Neural crest cell (in vitro differentiated cells): ENCODE measurements around the gene WDR54. TPM values are rescaled to one million over a fixed set of nuclear protein-coding genes. Genes with fewer than 3 reads are reported as not detected.

Source experiments
- DNase-seq: peaks from one replicate; pipeline ENCODE4 v3.0.0; 2021; ENCODE audit warnings: low read depth, mixed read lengths, low spot score
- H3K27ac Mint-ChIP-seq: one replicate; pipeline ENCODE4 v1.8.0; 2021; ENCODE audit warnings: mild to moderate bottlenecking, mixed read lengths; ENCODE audit not compliant: unreplicated experiment
- H3K27me3 Mint-ChIP-seq: 2 replicates; pipeline ENCODE4 v1.8.0; 2021; ENCODE audit warnings: low read depth, mild to moderate bottlenecking, mixed read lengths
- H3K36me3 Mint-ChIP-seq: 2 replicates; pipeline ENCODE4 v1.8.0; 2021; ENCODE audit warnings: low read depth, mild to moderate bottlenecking, mixed read lengths
- H3K4me1 Mint-ChIP-seq: 2 replicates; pipeline ENCODE4 v1.8.0; 2021; ENCODE audit warnings: mixed read lengths
- H3K4me3 Mint-ChIP-seq: one replicate; pipeline ENCODE4 v1.8.0; 2021; ENCODE audit warnings: mild to moderate bottlenecking, mixed read lengths
- H3K9me3 Mint-ChIP-seq: 2 replicates; pipeline ENCODE4 v1.8.0; 2021; ENCODE audit warnings: mixed read lengths
- total RNA-seq: library from RNA; stranded (reverse); gene quantifications from 2 replicates; pipeline ENCODE4 v1.2.1, GENCODE V29; 2021
- TF ChIP-seq, protein P1 (sequence below): fragments of 200-600 bp; sonication (generic); conservative IDR thresholded peaks from 2 replicates; pipeline ENCODE4 v1.5.0; 2021; ENCODE audit warnings: antibody characterized with exemption, mild to moderate bottlenecking

The WDR54 gene
- total RNA-seq, 1 donor from 2014 or later: 56.9 TPM

DNA sequence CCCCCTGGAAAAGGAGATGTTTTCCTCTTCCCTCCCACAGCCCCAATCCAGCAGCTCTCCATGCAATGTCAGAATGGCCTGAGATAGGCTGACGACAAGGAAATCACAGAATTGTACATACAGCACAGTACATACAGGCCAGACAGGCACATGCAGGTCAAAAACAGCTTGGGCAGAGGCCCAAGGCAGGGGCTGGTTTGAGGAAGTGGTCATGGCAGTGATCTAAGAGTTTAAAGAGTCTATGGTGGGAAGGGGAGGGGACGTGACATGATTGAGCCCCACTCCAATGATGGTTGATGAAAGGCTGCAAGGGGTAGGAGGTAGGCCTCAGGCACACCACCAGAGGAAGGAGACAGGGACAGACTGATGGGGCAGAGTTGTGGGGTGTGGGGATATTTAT, 45.7 kb upstream of the WDR54 start:
- no peak overlapping the region for H3K4me3 Mint-ChIP-seq

DNA sequence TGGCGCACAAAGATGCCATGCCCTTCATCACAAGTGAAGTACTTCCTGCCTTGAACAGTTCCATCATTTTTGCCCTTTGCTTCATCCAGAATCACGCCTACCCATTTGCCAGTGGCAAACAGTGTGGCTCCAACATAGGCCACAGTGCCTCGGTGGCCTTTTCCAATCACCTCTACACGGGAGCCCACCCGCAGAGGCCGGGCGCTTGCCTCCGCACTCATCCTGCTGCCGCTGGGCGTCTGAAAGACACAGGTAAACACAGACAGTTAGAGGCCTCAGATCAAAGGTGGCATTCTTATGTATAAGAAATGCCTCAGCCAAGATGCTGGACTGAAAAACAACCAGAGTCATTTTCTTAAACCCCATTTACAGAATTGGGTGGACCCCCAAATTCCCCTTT, 43.5 kb upstream of the WDR54 start:
- Mint-ChIP-seq H3K36me3 (no peaks in the 10 kb centered on the region), H3K27ac (no peak overlapping the region), H3K4me1 (peaks cover 43% of the 10 kb centered on the region), H3K27me3 (no peaks in the 10 kb centered on the region), H3K9me3 (no peaks in the 10 kb centered on the region), H3K4me3 (no peak overlapping the region)
- no peak for DNase-seq
- TF ChIP-seq, protein P1, sequence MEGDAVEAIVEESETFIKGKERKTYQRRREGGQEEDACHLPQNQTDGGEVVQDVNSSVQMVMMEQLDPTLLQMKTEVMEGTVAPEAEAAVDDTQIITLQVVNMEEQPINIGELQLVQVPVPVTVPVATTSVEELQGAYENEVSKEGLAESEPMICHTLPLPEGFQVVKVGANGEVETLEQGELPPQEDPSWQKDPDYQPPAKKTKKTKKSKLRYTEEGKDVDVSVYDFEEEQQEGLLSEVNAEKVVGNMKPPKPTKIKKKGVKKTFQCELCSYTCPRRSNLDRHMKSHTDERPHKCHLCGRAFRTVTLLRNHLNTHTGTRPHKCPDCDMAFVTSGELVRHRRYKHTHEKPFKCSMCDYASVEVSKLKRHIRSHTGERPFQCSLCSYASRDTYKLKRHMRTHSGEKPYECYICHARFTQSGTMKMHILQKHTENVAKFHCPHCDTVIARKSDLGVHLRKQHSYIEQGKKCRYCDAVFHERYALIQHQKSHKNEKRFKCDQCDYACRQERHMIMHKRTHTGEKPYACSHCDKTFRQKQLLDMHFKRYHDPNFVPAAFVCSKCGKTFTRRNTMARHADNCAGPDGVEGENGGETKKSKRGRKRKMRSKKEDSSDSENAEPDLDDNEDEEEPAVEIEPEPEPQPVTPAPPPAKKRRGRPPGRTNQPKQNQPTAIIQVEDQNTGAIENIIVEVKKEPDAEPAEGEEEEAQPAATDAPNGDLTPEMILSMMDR: no peak

More for the DNA sequence above, 45.7 kb upstream of the WDR54 start:
- Mint-ChIP-seq H3K36me3 (no peaks in the 10 kb centered on the region), H3K9me3 (no peaks in the 10 kb centered on the region), H3K27ac (no peak overlapping the region), H3K27me3 (no peaks in the 10 kb centered on the region), H3K4me1 (peaks cover 35% of the 10 kb centered on the region)
- no peak for DNase-seq
- TF ChIP-seq, protein P1: no peak

DNA sequence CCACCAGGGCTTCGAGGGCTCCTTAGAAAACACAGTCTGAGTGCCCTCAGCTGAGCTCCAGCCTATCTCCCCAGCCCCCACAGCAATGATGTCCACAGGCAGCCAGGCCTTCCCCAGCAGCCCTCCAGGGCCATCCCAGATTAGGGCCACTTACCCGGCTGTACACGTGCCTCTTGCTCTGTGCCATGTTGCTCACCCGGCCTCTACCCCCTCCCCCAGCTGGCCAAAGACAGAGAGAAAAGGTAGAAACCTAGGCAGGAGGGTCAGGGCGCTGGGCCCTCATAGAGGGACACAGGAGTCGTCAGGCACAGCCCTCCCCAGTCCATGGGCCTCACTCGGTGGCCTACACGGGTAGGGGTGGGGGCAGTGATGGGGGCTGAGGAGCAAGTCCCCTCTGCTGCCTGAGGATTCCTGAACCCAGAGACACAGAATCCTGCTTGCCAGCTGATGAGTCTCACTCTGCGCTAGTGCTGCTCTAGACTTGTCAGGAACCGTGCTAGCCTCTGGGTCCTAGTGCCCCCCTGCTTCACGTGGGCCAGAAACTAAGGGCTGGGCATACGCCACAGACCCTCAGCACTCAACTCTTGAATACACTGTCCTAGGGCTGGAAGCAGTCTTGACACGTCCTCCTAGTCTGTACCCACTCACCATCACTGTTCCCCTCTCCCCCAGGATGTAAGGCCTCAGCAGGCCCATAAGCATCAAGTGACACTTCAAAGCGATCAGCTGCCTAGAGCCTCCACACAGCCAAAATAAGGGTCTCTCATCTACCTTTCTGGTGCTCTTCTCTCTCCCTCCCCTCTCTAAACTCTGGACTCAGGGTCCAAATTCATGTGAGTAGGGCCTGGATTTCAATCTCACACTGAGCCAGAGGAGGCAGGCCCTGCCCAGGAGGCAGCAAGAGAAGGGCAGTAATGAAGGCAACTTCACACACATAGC, 41.4 kb upstream of the WDR54 start, which contains the start of gene DCTN1:
TSS of gene DCTN1 (minus strand) at position 461 of the 939 bp plus-strand sequence. CDS start at position 187, 274 bp downstream.
- Mint-ChIP-seq H3K9me3 (no peaks in the 10 kb centered on the region), H3K27ac (peak within 1 kb of the TSS; percentile 0), H3K36me3 (no peaks in the 10 kb centered on the region), H3K4me3 (peak within 1 kb of the TSS; percentile 60), H3K27me3 (no peaks in the 10 kb centered on the region), H3K4me1 (peaks cover 26% of the 10 kb centered on the region)
- TF ChIP-seq, protein P1: no peak
- peak; percentile 19 for DNase-seq

DNA sequence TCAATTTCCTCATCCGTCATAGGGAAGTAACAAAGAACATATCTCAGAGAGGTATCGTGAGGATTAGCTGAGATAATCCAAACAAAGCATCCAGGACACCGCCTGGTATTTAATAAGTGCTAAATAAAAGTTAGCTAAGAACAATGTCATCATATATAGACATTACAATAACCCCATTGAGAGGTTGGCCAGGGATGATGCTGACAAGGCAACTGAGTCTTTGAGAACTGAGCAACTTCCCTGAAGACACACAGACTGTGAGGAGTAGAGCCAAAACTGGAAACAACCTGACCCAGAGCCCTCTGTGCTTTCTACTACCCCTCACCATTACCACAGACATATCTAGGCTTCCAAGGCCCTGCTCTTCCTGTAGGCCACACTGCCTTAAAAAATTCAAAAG, 39.8 kb upstream of the WDR54 start:
- H3K27me3 Mint-ChIP-seq: no peaks in the 10 kb centered on the region
- H3K27ac Mint-ChIP-seq: no peak overlapping the region
- H3K4me1 Mint-ChIP-seq: peaks cover 20% of the 10 kb centered on the region
- TF ChIP-seq, protein P1: no peak
- no peak overlapping the region for H3K4me3 Mint-ChIP-seq
- no peaks in the 10 kb centered on the region for H3K9me3 Mint-ChIP-seq
- no peaks in the 10 kb centered on the region for H3K36me3 Mint-ChIP-seq
- no peak for DNase-seq

DNA sequence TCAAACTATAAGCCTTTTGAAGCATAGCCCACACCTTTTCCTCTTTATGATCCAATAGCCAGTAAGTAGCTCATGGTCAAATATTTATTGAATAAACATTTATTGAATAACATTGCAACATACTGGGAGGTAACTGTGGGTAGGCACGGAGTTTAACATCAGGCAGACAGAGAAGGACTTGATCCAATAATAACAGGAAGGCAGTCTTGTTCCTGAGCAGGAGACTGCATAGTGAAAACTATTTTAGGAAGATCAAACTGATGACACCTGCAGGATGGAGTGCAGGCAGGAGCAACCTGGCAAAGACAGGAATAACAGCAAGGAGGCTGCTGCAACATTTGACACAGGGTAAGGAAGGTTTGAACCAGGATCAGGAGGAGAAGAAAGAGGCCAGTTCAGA, 38.3 kb upstream of the WDR54 start:
- TF ChIP-seq, protein P1: no peak
- no peak for DNase-seq
- peaks cover 20% of the 10 kb centered on the region for H3K4me1 Mint-ChIP-seq
- H3K27me3 Mint-ChIP-seq: no peaks in the 10 kb centered on the region
- no peak overlapping the region for H3K27ac Mint-ChIP-seq
- H3K4me3 Mint-ChIP-seq: no peak overlapping the region
- H3K36me3 Mint-ChIP-seq: no peaks in the 10 kb centered on the region
- no peaks in the 10 kb centered on the region for H3K9me3 Mint-ChIP-seq
